Left lung (tissue), 10 donors: Measurements from ENCODE around the gene EVPL. TPM values are rescaled to one million over a fixed set of nuclear protein-coding genes. Genes with fewer than 3 reads are reported as not detected.

Experiments
- ATAC-seq: fragments of 200-7000 bp; cut with Tn5 transposase; one replicate; pipeline ENCODE4 v1.9.1; 2020; ENCODE audit warnings: moderate library complexity
- DNase-seq, 4 donors: peaks; one replicate each; pipeline ENCODE4 v3.0.0-alpha.2; 2013 to 2020
- H3K27ac ChIP-seq, 2 donors: fragments of 200-600 bp; sonication (generic) in 1 of 2; one replicate each; pipeline versions ENCODE4 v1.5.0 to v1.8.0; 2020 to 2021
- H3K27me3 ChIP-seq, 2 donors: fragments of 200-600 bp; sonication (generic) in 1 of 2; one replicate each; pipeline versions ENCODE4 v1.5.0 to v1.8.0; 2020 to 2021
- H3K36me3 ChIP-seq, 2 donors: fragments of 200-600 bp; sonication (generic) in 1 of 2; one replicate each; pipeline versions ENCODE4 v1.5.0 to v1.8.0; 2020 to 2021
- H3K4me1 ChIP-seq, 2 donors: fragments of 200-600 bp; one replicate each; pipeline ENCODE4 v1.8.0; 2021
- H3K4me3 ChIP-seq, 2 donors: fragments of 200-600 bp; sonication (generic) in 1 of 2; one replicate each; pipeline versions ENCODE4 v1.5.0 to v1.8.0; 2020 to 2021; ENCODE audit warnings: mild to moderate bottlenecking in 1 of 2
- H3K9me3 ChIP-seq, 2 donors: fragments of 200-600 bp; sonication (generic) in 1 of 2; one replicate each; pipeline versions ENCODE4 v1.5.0 to v1.8.0; 2020 to 2021
- intact Hi-C, 2 donors: fragments of 100-400 bp; cut with DNase I; formaldehyde crosslinking; loops; one replicate each; pipeline versions ENCODE4 v1.11.2 to v1.14.2; 2022
- polyA plus RNA-seq, 6 donors: library from polyadenylated mRNA; unstranded; fragments of 120-200 nt; gene quantifications; one replicate each; pipeline ENCODE4 v1.2.1, GENCODE V29; 2013; ENCODE audit not compliant: insufficient read length in 6 of 6
- total RNA-seq, 2 donors: library from RNA; stranded (reverse); fragmentation: NEBNext Ultra II Directional; extraction: Animal tissue kit (Norgen Biotek cat#: 25700); gene quantifications; one replicate each; pipeline ENCODE4 v1.2.1, GENCODE V29; 2021
- TF ChIP-seq, protein P1 (sequence below), 2 donors: fragments of 200-600 bp; sonication (generic) in 1 of 2; IDR thresholded peaks; one replicate each; pipeline versions ENCODE4 v1.5.0 to v1.8.0; 2021; ENCODE audit warnings: antibody characterized with exemption in 2 of 2
- donor health status: DM: no; HTN: yes; CAD: no.
- donor health status: DM: no; HTN: no; CAD: no.

Gene EVPL
- total and polyA plus RNA-seq, 8 donors, result 23.3 to 53.1 (median 43.9) TPM

DNA sequence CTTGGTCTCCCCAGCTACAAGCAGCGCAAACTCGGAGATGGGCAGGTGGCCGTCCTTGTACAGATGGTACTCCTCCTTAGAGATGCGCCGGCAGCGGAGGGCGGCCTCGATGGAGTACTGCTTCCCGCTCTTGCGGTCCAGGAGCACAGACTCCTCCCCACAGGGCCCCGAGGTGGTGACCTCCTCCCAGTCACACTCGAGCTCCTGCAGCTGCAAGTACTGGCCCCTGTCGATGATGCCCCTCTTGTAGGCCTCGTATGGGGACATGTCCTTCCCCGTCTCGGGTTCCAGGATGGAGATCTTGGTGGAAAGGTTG is 19.3 kb downstream of the EVPL start:
- no peak for ATAC-seq
- no peaks in the 10 kb centered on the region for H3K27me3 ChIP-seq
- no peak overlapping the region for H3K4me3 ChIP-seq
- no peaks in the 10 kb centered on the region for H3K9me3 ChIP-seq
- peak in 1 of 4 donors; percentile 71 for DNase-seq
- no peak overlapping the region for H3K27ac ChIP-seq
- peaks cover 0 to 4% of the 10 kb centered on the region in 2 donors for H3K4me1 ChIP-seq
- peaks cover 0 to 50% of the 10 kb centered on the region in 2 donors for H3K36me3 ChIP-seq
- TF ChIP-seq, protein P1, sequence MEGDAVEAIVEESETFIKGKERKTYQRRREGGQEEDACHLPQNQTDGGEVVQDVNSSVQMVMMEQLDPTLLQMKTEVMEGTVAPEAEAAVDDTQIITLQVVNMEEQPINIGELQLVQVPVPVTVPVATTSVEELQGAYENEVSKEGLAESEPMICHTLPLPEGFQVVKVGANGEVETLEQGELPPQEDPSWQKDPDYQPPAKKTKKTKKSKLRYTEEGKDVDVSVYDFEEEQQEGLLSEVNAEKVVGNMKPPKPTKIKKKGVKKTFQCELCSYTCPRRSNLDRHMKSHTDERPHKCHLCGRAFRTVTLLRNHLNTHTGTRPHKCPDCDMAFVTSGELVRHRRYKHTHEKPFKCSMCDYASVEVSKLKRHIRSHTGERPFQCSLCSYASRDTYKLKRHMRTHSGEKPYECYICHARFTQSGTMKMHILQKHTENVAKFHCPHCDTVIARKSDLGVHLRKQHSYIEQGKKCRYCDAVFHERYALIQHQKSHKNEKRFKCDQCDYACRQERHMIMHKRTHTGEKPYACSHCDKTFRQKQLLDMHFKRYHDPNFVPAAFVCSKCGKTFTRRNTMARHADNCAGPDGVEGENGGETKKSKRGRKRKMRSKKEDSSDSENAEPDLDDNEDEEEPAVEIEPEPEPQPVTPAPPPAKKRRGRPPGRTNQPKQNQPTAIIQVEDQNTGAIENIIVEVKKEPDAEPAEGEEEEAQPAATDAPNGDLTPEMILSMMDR (IDR thresholded peaks at IDR 0.05), result no peak
- intact Hi-C loops, result no loop called here

DNA sequence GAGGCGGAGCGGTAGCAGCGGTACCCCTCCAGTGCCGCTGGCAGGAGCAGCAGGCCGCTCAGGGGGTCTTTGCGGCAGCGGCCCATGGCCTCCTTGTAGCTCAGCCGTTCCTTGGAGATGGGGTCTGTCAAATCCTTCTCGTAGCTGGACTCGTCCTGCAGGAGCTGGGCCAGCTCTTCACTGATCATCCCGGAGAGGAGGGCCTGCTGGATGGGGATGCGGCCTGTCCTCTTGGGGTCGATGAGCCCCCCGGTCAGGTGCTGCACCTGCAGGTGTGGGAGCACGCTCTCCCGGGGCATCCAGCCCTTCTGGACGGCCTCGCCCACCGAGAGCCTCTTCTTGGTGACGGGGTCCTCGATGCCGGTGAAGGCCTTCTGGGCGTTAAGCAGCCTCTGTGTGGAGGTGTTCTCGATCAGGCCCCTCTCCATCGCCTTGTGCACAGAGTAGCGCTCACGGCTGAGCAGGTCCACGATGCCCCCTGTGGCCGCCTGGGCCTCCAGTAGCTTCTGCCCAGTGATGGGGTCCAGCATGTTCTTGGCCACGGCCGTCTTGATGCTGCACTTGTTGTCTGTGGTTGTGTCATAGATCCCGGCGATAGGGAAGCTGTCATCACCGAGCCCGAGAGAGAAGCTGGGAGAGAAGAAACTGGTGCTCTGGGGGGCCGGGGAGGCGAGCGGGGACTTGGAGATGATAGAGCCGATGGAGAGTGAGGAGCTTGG is 19.8 kb downstream of the EVPL start:
- peaks cover 0 to 55% of the 10 kb centered on the region in 2 donors for H3K36me3 ChIP-seq

DNA sequence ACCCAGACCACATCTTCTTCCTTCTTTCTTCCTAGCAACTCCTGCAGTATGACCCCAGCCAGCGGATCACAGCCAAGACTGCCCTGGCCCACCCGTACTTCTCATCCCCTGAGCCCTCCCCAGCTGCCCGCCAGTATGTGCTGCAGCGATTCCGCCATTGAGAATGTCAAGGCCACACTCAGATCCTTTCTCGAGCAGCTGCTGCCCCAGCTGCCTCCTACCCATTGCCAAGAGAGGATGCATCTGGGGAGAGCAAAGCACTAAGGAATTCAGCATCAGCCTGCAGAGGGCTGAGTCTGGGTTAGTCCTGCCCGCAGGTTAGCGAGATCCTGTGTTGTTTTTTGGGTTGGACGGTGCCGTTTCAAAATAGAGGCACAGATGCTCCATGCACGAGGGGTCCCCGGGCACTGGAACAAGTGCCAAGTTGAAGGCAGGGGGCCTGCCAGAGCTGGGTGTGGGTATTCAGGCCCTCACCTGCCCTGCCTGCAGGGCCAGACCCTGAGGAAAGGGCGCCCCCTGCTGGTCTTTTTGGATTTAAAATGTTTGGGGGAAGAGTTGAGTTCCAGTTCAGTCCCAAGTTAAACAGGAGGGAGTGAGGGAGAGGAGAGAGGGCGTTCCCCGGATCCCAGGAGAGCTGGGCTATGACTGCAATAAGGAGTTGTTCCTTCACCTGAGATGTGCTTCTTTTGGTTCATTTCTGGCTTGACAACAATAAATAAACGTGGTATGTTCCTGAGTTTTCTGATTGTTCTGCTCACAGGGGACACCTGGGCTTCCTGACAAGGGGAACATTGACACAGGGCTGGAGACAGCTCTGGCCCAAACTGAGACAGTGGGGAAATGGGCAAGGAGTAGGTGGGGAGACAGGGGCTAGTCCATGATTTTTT is 21.6 kb downstream of the EVPL start:
- Histone ChIP-seq H3K4me3 (no peak overlapping the region), H3K9me3 (no peaks in the 10 kb centered on the region), H3K27ac (no peak overlapping the region), H3K4me1 (peaks cover 0 to 4% of the 10 kb centered on the region in 2 donors), H3K27me3 (no peaks in the 10 kb centered on the region), H3K36me3 (peaks cover 0 to 69% of the 10 kb centered on the region in 2 donors)
- TF ChIP-seq, protein P1 (IDR thresholded peaks at IDR 0.05), result peak; percentile 73
- ATAC-seq, result peak; percentile 69
- intact Hi-C loops, result no loop called here
- DNase-seq, result peak; percentile 72 to 84 (median 76)

More for the DNA sequence above, 19.8 kb downstream of the EVPL start:
- ATAC-seq (no peak), DNase-seq (peak in 1 of 4 donors; percentile 69)
- H3K27me3 ChIP-seq, result no peaks in the 10 kb centered on the region
- H3K4me3 ChIP-seq, result no peak overlapping the region
- intact Hi-C loops, result no loop called here
- H3K27ac ChIP-seq, result no peak overlapping the region
- no peaks in the 10 kb centered on the region for H3K9me3 ChIP-seq
- TF ChIP-seq, protein P1 (IDR thresholded peaks at IDR 0.05), result no peak
- peaks cover 0 to 4% of the 10 kb centered on the region in 2 donors for H3K4me1 ChIP-seq

DNA sequence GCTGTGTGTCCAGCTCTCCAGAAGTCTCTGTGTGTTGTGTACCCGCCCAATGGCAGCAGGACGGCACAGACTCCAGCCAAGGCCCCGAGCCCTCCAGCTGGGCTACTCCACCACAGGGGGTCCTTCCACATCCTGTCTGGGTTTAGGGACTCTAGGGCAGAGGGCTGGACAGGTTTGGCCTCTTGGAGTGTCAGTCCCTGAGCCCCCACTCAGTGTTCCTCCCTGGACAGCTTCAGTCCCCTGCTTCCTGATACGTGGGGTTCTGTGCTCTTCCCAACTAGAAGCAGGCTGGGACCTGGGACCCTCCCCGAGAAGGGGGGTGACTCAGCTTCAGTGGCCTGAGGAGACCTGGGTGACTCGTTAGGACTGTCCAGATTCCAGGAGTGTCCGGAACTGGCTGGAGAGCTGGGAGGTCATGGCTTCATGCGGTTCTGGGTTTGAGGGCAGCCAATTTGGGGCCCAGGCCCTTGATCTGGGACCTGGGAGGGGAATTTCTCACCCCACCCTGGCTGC is 22.3 kb downstream of the EVPL start:
- DNase-seq (no peak), ATAC-seq (no peak)
- Histone ChIP-seq H3K4me1 (peaks cover 0 to 4% of the 10 kb centered on the region in 2 donors), H3K27me3 (no peaks in the 10 kb centered on the region), H3K4me3 (no peak overlapping the region), H3K36me3 (peaks cover 0 to 70% of the 10 kb centered on the region in 2 donors), H3K27ac (no peak overlapping the region), H3K9me3 (no peaks in the 10 kb centered on the region)
- TF ChIP-seq, protein P1 (IDR thresholded peaks at IDR 0.05), result no peak
- intact Hi-C loops, result loop anchor here in 1 of 2 donors (5.0 kb wide), 1 partner anchor 98 kb away; no protein-coding TSS in a partner anchor

DNA sequence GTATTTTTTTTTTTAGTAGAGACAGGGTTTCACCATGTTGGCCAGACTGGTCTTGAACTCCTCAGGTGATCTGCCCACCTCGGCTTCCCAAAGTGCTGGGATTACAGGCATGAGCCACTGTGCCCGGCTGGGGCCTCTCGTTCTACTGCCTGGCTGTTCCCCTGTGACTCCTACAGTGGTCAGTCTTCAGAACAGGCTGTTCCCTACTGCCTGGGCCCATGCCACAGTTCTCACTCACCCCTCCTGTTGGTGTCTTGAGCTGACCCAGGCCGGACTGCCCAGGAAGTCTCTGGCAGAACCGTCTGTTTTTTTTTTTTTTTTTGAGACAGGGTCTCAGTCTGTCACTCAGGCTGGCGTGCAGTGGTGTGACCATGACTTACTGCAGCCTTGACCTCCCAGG is 23.2 kb downstream of the EVPL start:
- DNase-seq, result no peak
- Histone ChIP-seq H3K27me3 (no peaks in the 10 kb centered on the region), H3K4me1 (peaks cover 0 to 4% of the 10 kb centered on the region in 2 donors), H3K4me3 (no peak overlapping the region), H3K9me3 (no peaks in the 10 kb centered on the region), H3K36me3 (peaks cover 0 to 61% of the 10 kb centered on the region in 2 donors), H3K27ac (no peak overlapping the region)
- intact Hi-C loops, result loop anchor here in 1 of 2 donors (5.0 kb wide), 1 partner anchor 97 kb away; no protein-coding TSS in a partner anchor
- no peak for ATAC-seq
- TF ChIP-seq, protein P1 (IDR thresholded peaks at IDR 0.05), result no peak
